ENCODE results near the gene ANXA1. TPM values are rescaled to one million over a fixed set of nuclear protein-coding genes. Genes with fewer than 3 reads are reported as not detected.

Gene ANXA1
- total RNA-seq, 2 donors from 2014 or later = 69.8 to 142 TPM

- no peak for TF ChIP-seq CTCF (IDR thresholded peaks at IDR 0.05)
- Histone ChIP-seq H3K4me3 (no peak overlapping the region), H3K27me3 (no peaks in the 10 kb centered on the region), H3K36me3 (no peaks in the 10 kb centered on the region), H3K4me1 (no peaks in the 10 kb centered on the region), H3K27ac (no peak overlapping the region), H3K9me3 (no peaks in the 10 kb centered on the region)
- DNase-seq (ENCODE audit: low spot score) = no peak
These were observed 36.7 kb upstream of the ANXA1 start for GRCh38 chr9:73114958-73115357.

- no peak for DNase-seq (ENCODE audit: low spot score)
- Histone ChIP-seq H3K9me3 (no peaks in the 10 kb centered on the region), H3K27ac (no peak overlapping the region), H3K27me3 (no peaks in the 10 kb centered on the region), H3K36me3 (no peaks in the 10 kb centered on the region), H3K4me3 (no peak overlapping the region), H3K4me1 (no peaks in the 10 kb centered on the region)
- TF ChIP-seq CTCF (IDR thresholded peaks at IDR 0.05) = no peak
These were observed 35.6 kb upstream of the ANXA1 start for GRCh38 chr9:73116031-73116430.

GRCh38 chr9:73116880-73117279 is 34.8 kb upstream of the ANXA1 start:
- Histone ChIP-seq H3K27ac (no peak overlapping the region), H3K36me3 (no peaks in the 10 kb centered on the region), H3K4me3 (no peak overlapping the region), H3K4me1 (no peaks in the 10 kb centered on the region), H3K9me3 (no peaks in the 10 kb centered on the region), H3K27me3 (no peaks in the 10 kb centered on the region)
- TF ChIP-seq CTCF (IDR thresholded peaks at IDR 0.05) = no peak
- DNase-seq (ENCODE audit: low spot score) = no peak

GRCh38 chr9:73118286-73118685 is 33.4 kb upstream of the ANXA1 start:
- TF ChIP-seq CTCF (IDR thresholded peaks at IDR 0.05) = no peak
- DNase-seq (ENCODE audit: low spot score) = no peak
- Histone ChIP-seq H3K4me1 (no peaks in the 10 kb centered on the region), H3K27ac (no peak overlapping the region), H3K9me3 (no peaks in the 10 kb centered on the region), H3K36me3 (no peaks in the 10 kb centered on the region), H3K4me3 (no peak overlapping the region), H3K27me3 (no peaks in the 10 kb centered on the region)

- Histone ChIP-seq H3K4me1 (no peaks in the 10 kb centered on the region), H3K9me3 (no peaks in the 10 kb centered on the region), H3K27ac (no peak overlapping the region), H3K27me3 (no peaks in the 10 kb centered on the region), H3K4me3 (no peak overlapping the region), H3K36me3 (no peaks in the 10 kb centered on the region)
- DNase-seq (ENCODE audit: low spot score) = no peak
- TF ChIP-seq CTCF (IDR thresholded peaks at IDR 0.05) = no peak
These were observed 32.6 kb upstream of the ANXA1 start for GRCh38 chr9:73118898-73119554.

GRCh38 chr9:73121375-73121935 is 30.2 kb upstream of the ANXA1 start:
- Histone ChIP-seq H3K36me3 (no peaks in the 10 kb centered on the region), H3K27me3 (no peaks in the 10 kb centered on the region), H3K27ac (no peak overlapping the region), H3K4me1 (no peaks in the 10 kb centered on the region), H3K9me3 (no peaks in the 10 kb centered on the region), H3K4me3 (no peak overlapping the region)
- no peak for DNase-seq (ENCODE audit: low spot score)
- TF ChIP-seq CTCF (IDR thresholded peaks at IDR 0.05) = no peak
